GM21423 (cell line): ENCODE results near the gene PLAU.

Experiments
- ATAC-seq: cut with Tn5 transposase; IDR thresholded peaks from one replicate; pipeline ENCODE4 v1.9.1; 2021; ENCODE audit warnings: mild to moderate bottlenecking, moderate library complexity; ENCODE audit not compliant: unreplicated experiment

PLAU gene

GRCh38 chr10:73910764-73911552 lies at the start of gene PLAU:
Gene PLAU (plus strand): TSS chr10:73911132. CDS start chr10:73911556, 424 bp downstream.
- ATAC-seq = peak; percentile 35

GRCh38 chr10:73862011-73862410 lies 48.9 kb upstream of the PLAU start:
- no peak for ATAC-seq

- no peak for ATAC-seq
Measured at GRCh38 chr10:73863039-73863817, 47.7 kb upstream of the PLAU start.

DNA sequence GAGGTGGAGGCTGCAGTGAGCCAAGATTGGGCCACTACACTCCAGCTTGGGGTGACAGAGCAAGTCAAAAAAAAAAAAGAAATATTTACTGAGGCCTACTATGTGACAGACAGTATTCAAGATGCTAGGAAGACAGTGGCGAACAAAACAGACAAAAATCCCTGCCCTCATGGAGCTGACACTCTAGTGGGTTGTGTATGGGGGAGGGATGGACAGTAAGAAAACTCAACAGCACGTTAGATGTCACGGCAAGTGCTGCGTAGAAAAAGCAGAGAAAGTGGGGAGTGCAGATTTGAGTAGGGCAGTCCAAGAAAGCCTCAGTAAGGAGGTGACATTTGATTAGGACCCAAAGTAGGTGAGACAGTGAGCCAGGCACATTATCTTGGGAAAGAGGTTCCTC lies 46.7 kb upstream of the PLAU start:
- ATAC-seq = no peak

DNA sequence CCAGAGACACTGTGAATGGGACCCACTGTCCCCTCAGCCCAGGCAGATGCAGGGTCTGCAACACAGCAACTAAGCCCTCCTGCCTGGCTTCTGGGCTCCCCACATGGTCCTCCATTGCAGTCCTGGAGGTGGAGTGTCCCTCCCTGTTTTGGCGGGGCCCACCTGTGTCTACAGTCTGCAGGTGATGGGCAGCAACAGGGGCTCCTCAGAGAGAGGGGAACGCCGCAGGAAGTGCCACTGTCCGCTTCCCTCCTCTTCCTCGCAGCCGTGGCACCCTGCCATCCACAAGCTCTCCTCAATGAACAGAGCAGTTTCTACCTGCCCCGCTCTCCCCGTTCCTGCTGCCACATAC lies 45.8 kb upstream of the PLAU start:
- ATAC-seq = no peak

DNA sequence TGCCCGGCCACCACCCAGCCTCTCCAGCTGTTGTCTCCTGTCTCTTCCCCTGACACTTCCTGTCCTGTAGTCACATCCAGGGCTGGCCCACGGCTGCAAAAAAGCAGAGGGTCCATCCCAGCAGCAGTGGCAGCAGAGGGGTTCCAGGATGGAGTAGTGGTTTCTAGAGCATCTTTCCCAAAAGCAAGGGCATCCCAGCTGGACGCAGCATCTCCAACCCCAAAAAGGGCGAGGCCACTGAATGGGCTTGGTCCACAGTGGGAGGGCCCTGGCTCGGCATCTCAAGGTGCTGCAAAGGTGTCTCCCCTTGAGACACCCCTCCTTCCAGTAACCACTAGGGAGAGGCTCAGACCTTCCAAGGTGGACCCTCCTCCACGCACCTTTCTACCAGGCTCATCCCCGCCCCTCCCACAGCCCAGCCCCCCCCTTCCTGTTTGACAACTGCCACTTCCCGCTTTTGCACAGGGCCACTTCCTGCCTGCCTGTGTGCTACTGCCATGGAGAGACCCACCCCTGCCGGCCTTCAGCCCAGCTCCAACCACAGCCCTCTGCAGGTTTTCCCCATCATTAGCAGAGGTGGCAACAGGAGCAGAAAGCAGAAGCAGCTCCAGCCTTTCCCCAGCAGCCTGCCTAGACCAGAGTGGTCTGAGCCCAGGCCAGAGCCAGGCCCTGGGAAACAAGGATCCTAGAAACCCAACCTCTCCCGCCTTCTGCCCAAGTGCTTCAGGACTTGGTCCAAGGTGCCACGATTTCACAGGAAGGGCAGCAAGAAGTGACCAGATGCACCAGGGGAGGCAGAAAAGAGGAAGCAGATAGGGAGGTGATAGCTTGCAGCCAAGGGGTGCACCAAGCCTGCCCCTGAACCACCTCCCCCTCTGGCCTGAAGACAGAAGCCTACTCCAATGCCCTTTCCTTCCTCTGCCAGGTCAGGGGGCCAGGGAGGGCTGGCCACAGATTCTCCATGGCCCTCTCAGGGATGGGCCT lies 45.2 kb upstream of the PLAU start:
- ATAC-seq = peak; percentile 79

GRCh38 chr10:73866621-73867020 lies 44.3 kb upstream of the PLAU start:
- no peak for ATAC-seq

DNA sequence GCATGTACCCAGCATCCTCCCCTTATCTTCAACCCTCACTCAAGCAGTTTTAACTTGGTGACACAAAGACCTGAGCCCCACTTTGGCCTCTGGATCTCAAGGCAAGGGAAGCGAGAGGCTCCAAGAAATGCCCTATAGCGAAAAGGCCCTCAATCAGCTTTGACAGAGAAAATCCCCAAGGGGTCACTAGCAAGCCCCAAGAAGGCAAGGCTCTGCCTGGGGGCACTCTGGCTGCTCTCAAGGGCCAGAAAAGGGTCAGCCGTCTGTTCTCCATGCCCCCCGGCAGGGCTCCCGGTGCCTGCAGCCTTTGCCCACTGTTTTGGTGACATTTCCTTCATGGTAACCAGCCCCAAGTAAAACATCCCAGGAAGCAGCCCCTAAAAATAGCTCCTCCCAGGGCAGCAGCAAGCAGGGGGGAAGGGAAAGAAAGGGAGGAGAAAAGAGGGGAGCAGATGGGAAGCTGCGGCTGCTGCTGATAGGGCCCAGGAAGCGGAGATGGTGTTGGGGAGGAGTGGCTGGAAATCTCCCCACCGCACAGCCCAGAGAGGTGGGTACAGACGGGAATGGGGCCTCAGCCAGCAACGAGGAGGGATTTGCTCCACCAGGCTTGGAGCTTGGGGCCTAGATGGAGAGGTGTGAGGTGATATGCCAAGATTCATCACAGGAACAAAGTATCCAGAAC lies 43.7 kb upstream of the PLAU start:
- no peak for ATAC-seq

- no peak for ATAC-seq
Measured at GRCh38 chr10:73867871-73868631, 42.9 kb upstream of the PLAU start.

- no peak for ATAC-seq
Measured at GRCh38 chr10:73868655-73869195, 42.2 kb upstream of the PLAU start.

DNA sequence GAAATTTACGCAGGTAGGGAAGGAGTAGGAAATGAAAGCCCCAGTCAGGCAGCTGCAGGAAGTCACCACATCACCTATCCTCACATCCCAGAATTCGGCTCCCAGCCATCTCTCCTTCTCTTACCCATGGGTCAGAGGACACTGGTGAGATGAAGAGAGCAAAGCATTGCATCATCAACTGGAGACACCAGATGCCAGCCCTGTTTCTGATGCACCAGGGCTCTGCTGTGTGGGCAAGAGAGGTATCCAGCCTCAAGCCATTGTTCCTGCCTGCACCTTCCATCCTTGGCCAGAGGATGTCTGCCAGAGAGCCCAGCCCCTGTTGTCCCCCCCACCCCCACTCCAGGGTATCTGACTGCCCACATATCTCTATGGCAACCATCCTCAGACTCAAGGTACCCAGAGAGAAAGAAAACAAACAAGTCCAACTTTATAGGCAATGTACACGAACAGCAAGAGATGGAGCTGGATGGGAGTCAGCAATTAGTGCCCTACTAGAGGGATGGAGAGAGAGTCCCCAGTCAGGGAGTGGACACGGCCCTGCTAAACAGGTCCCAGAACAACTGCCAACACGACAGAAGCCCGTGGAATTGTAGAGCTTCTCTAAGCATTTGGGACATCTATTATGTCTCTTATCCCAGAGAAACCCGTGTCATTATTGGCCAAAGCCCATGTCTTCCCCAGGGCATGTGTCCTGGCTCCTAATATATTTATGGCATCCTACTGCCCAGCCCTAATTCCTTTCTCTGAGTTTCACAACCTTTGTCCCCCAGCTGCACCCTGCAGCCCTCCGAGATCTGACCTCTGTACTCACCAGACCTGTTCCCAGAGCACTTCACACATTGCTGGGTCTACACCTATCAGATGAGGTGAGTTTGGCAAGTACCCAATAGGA lies 39.4 kb upstream of the PLAU start:
- no peak for ATAC-seq

GRCh38 chr10:73872190-73872710 lies 38.7 kb upstream of the PLAU start:
- ATAC-seq = no peak

DNA sequence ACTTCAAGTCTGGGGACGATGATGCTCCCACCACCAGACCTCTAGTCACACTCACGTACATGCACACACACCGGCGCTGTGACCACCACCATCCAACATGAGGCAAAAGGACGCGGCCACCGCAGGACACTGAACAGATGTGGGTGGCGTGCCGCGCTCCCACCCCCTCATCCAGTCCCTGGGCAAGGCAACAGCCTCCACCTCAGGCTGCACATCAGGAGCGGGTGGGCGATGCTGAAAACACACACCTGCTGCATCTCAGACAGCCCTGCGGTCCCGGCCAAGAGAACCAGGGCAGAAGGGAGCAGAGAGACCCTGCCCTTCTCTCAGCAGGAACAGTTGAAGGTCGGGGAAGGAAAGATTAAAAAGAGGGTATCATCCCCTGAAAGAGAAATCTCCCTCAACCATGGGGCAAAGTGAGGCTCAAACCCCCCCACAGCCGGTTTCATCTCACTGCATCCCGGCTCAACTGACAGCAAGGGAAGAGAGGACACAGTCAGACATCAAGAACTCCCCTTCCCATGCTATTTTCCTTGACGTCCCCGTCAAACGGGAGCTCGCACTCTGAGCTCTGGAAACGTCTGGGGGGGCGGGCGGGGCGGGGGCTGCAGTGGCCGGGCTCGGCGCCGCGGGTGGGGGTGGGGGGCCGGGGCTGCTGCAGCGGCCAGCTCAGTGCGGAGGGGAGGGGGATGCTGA lies 37.6 kb upstream of the PLAU start:
- ATAC-seq = no peak

DNA sequence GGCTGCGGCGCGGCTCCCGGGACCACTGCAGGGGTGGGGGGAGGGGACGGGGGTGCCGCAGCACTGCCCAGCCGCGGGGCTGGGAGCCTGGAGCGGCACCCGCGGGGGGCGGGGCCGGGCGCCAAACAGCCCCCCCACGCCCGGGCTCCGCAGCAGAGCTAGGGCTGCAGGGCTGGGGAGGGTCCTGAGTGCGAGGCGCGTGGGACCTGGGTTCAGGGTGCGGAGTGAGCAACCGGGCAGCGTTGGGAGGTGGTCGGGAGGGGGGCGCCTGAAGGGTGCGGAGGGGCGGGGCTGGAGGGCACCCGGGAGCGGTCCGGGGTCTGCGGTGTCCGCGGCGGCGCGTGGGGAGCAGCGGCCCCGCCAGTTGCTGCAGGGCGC lies 37.1 kb upstream of the PLAU start:
- no peak for ATAC-seq

DNA sequence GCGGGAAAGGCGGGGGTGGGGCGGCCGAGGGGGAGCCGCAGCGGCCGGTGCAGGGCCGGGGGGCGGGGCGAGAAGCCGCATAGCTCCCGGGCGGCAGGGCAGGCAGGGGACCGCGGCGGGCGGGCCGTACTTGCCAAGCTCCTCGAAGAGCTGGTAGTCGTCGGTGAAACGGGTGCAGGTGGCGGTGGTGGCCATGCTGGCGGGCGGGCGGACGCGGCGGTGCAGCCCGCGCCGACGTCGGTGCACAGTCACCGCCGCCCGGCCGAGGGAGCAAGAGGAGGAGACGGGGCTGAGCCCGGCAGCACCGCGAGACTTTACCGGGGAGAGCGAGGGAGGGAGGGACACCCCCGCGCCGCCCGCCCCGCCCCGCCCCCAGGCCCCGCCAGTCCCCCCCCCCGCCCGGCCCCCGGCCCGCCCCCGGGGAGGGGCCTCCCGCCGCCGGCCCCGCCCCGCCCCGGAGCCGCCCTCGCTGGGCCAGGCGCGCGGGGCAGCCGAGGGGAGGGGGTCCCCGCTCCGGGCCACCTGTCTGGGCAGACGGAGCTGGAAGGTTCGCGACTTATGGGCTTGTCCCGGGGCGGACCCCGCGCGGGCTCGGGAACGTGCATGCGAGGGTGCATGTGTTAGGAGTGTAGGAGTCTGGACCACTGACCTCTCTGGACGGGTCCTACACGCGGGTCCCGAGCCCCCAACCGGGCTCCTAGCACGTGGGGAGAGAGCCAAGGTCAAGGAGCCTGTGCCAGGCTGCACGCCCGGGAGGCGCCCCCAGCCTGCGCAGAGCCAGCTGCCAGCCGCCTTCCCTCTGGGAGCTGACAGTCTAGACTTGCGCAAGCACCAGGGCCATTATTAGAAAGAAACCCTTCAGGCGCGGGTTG lies 36.4 kb upstream of the PLAU start, which contains the start of gene CAMK2G:
TSS of gene CAMK2G (minus strand) at position 289 of the 872 bp plus-strand sequence. CDS start at position 195, 94 bp downstream.
- ATAC-seq = peak; percentile 79

DNA sequence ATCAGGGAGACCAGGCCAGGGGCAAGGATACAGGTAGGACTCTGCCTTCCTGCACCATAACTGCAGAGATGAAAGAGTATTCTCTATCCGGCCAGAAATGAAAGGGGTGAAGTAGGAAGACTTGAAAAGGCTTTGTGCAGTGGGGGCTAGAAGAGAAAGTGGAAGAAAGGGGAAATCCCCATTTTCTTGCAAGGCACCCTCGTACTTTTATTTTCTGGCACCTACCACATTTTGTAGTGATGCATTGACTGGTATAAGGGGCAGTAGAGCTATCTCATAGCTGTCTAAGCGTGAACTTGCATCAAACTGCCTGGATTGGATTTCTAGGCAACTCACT lies 35.8 kb upstream of the PLAU start:
- ATAC-seq = peak; percentile 12

GRCh38 chr10:73876157-73876556 lies 34.8 kb upstream of the PLAU start:
- ATAC-seq = no peak
